Stimulated activated naive CD4-positive, alpha-beta T cell (primary cell): ENCODE results near the gene PRSS3.
"Not testable (repeated sequence)": the region's sequence is repeated elsewhere in the genome, so short reads cannot be mapped to it uniquely, and the experiment has no call there.

Source experiments
- DNase-seq, 6 experiments: peaks; one replicate each; lab custom pipeline; 2025; lab: John Stamatoyannopoulos, UW

The PRSS3 gene

GRCh38 chr9:33795281-33795680 lies at the start of gene PRSS3:
TSS of gene PRSS3 (plus strand) at chr9:33795561. CDS start at chr9:33795574, 13 bp downstream.
- no peak for DNase-seq

GRCh38 chr9:33748633-33749304 lies 46.6 kb upstream of the PRSS3 start:
- no peak for DNase-seq

GRCh38 chr9:33749305-33749654 lies 46.1 kb upstream of the PRSS3 start:
- not testable (repeated sequence) for DNase-seq

- DNase-seq, result no peak
Observed at GRCh38 chr9:33750307-33750838, 45.0 kb upstream of the PRSS3 start.

- DNase-seq, result no peak
Observed at GRCh38 chr9:33750839-33751339, 44.5 kb upstream of the PRSS3 start.

GRCh38 chr9:33751536-33752129 lies 43.7 kb upstream of the PRSS3 start:
- no peak for DNase-seq

GRCh38 chr9:33752130-33752637 lies 43.2 kb upstream of the PRSS3 start:
- no peak for DNase-seq

- DNase-seq, result not testable (repeated sequence)
Observed at GRCh38 chr9:33752789-33753188, 42.6 kb upstream of the PRSS3 start.

GRCh38 chr9:33759648-33760047 lies 35.7 kb upstream of the PRSS3 start:
- DNase-seq, result not testable (repeated sequence)

- DNase-seq, result no peak
Observed at GRCh38 chr9:33762343-33762742, 33.0 kb upstream of the PRSS3 start.

GRCh38 chr9:33763709-33764108 lies 31.7 kb upstream of the PRSS3 start:
- not testable (repeated sequence) for DNase-seq

GRCh38 chr9:33765411-33765810 lies 29.9 kb upstream of the PRSS3 start:
- no peak for DNase-seq

GRCh38 chr9:33770156-33770880 lies 25.0 kb upstream of the PRSS3 start:
- DNase-seq, result not testable (repeated sequence)

GRCh38 chr9:33773135-33773534 lies 22.2 kb upstream of the PRSS3 start:
- not testable (repeated sequence) for DNase-seq

- not testable (repeated sequence) for DNase-seq
Observed at GRCh38 chr9:33774074-33774659, 21.2 kb upstream of the PRSS3 start.

- DNase-seq, result no peak
Observed at GRCh38 chr9:33776578-33776977, 18.8 kb upstream of the PRSS3 start.

GRCh38 chr9:33778700-33779351 lies 16.5 kb upstream of the PRSS3 start:
- DNase-seq, result peak in 5 of 6 experiments; percentile 5 to 60 (median 17)

- no peak for DNase-seq
Observed at GRCh38 chr9:33780276-33780675, 15.1 kb upstream of the PRSS3 start.

GRCh38 chr9:33781736-33782135 lies 13.6 kb upstream of the PRSS3 start:
- no peak for DNase-seq

- no peak for DNase-seq
Observed at GRCh38 chr9:33782395-33783152, 12.8 kb upstream of the PRSS3 start.

- DNase-seq, result no peak
Observed at GRCh38 chr9:33785914-33786313, 9.4 kb upstream of the PRSS3 start.
